ENCODE data around the gene RAD21L1.

DNA sequence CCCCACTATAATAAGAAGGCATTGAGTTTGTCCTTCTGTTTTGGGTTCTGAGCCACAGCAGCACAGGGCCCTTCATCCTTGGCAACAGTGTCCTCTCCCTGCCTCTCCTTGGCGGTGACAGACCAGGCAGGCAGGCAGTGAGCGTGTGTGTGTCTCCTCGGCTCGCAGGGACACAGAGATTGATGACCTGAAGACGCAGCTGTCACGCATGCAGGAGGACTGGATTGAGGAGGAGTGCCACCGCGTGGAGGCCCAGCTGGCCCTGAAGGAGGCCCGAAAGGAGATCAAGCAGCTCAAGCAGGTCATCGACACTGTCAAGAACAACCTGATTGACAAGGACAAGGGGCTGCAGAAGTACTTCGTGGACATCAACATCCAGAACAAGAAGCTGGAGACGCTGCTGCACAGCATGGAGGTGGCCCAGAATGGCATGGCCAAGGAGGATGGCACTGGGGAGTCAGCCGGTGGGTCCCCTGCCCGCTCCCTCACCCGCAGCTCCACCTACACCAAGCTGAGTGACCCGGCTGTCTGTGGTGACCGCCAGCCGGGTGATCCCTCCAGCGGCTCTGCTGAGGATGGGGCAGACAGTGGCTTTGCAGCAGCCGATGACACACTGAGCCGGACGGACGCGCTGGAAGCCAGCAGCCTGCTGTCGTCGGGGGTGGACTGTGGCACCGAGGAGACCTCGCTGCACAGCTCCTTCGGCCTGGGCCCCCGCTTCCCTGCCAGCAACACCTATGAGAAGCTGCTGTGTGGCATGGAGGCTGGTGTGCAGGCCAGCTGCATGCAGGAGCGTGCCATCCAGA lies 79.1 kb downstream of the RAD21L1 start:
- TF ChIP-seq, protein P1, sequence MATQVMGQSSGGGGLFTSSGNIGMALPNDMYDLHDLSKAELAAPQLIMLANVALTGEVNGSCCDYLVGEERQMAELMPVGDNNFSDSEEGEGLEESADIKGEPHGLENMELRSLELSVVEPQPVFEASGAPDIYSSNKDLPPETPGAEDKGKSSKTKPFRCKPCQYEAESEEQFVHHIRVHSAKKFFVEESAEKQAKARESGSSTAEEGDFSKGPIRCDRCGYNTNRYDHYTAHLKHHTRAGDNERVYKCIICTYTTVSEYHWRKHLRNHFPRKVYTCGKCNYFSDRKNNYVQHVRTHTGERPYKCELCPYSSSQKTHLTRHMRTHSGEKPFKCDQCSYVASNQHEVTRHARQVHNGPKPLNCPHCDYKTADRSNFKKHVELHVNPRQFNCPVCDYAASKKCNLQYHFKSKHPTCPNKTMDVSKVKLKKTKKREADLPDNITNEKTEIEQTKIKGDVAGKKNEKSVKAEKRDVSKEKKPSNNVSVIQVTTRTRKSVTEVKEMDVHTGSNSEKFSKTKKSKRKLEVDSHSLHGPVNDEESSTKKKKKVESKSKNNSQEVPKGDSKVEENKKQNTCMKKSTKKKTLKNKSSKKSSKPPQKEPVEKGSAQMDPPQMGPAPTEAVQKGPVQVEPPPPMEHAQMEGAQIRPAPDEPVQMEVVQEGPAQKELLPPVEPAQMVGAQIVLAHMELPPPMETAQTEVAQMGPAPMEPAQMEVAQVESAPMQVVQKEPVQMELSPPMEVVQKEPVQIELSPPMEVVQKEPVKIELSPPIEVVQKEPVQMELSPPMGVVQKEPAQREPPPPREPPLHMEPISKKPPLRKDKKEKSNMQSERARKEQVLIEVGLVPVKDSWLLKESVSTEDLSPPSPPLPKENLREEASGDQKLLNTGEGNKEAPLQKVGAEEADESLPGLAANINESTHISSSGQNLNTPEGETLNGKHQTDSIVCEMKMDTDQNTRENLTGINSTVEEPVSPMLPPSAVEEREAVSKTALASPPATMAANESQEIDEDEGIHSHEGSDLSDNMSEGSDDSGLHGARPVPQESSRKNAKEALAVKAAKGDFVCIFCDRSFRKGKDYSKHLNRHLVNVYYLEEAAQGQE (IDR thresholded peaks at IDR 0.05; ENCODE audit: insufficient replicate concordance, low read depth) = no peak
- TF ChIP-seq, protein P2, sequence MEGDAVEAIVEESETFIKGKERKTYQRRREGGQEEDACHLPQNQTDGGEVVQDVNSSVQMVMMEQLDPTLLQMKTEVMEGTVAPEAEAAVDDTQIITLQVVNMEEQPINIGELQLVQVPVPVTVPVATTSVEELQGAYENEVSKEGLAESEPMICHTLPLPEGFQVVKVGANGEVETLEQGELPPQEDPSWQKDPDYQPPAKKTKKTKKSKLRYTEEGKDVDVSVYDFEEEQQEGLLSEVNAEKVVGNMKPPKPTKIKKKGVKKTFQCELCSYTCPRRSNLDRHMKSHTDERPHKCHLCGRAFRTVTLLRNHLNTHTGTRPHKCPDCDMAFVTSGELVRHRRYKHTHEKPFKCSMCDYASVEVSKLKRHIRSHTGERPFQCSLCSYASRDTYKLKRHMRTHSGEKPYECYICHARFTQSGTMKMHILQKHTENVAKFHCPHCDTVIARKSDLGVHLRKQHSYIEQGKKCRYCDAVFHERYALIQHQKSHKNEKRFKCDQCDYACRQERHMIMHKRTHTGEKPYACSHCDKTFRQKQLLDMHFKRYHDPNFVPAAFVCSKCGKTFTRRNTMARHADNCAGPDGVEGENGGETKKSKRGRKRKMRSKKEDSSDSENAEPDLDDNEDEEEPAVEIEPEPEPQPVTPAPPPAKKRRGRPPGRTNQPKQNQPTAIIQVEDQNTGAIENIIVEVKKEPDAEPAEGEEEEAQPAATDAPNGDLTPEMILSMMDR (IDR thresholded peaks at IDR 0.05; ENCODE audit: insufficient read depth, low read length) = no peak
- no peak for TF ChIP-seq POLR2AphosphoS5 (IDR thresholded peaks at IDR 0.05; ENCODE audit: low read depth)

Data from HL-60 (cell line).